Activated T-cell treated with anti-CD3 and anti-CD28 coated beads for 48 hours (primary cell): Measurements from ENCODE around the gene BANF1.
"Not testable (repeated sequence)": the region's sequence is repeated elsewhere in the genome, so short reads cannot be mapped to it uniquely, and the experiment has no call there.

Experiments used
- DNase-seq: peaks from one replicate; pipeline ENCODE4 v3.0.0-alpha.2; 2020; ENCODE audit warnings: low read depth

The BANF1 gene

GRCh38 chr11:65978391-65979238 lies 23.7 kb upstream of the BANF1 start:
- no peak for DNase-seq

GRCh38 chr11:65979261-65979759 lies 23.0 kb upstream of the BANF1 start:
- no peak for DNase-seq

- DNase-seq: no peak
Observed at GRCh38 chr11:65981101-65981740, 21.1 kb upstream of the BANF1 start.

GRCh38 chr11:65981972-65982823 lies 20.1 kb upstream of the BANF1 start:
- DNase-seq: no peak

GRCh38 chr11:65982824-65983588 lies 19.3 kb upstream of the BANF1 start:
- DNase-seq: no peak

- no peak for DNase-seq
Observed at GRCh38 chr11:65983589-65983987, 18.7 kb upstream of the BANF1 start.

GRCh38 chr11:65987336-65987735 lies 15.0 kb upstream of the BANF1 start:
- no peak for DNase-seq

GRCh38 chr11:65988791-65989592 lies 13.3 kb upstream of the BANF1 start:
- DNase-seq: peak; percentile 78

GRCh38 chr11:65992056-65992455 lies 10.2 kb upstream of the BANF1 start:
- DNase-seq: no peak

- DNase-seq: no peak
Observed at GRCh38 chr11:65997286-65997685, 5.0 kb upstream of the BANF1 start.

GRCh38 chr11:66002648-66003225 lies 434 bp downstream of the BANF1 start:
- peak; percentile 71 for DNase-seq

GRCh38 chr11:66003291-66003690 lies 988 bp downstream of the BANF1 start:
- DNase-seq: no peak

GRCh38 chr11:66004186-66004585 lies 1.9 kb downstream of the BANF1 start:
- no peak for DNase-seq

- DNase-seq: no peak
Observed at GRCh38 chr11:66006134-66006890, 4.0 kb downstream of the BANF1 start.

- DNase-seq: no peak
Observed at GRCh38 chr11:66006891-66007176, 4.5 kb downstream of the BANF1 start.

GRCh38 chr11:66007201-66007634 lies 4.9 kb downstream of the BANF1 start:
- DNase-seq: no peak

GRCh38 chr11:66008095-66008467 lies 5.8 kb downstream of the BANF1 start:
- no peak for DNase-seq

GRCh38 chr11:66008468-66009101 lies 6.3 kb downstream of the BANF1 start:
- DNase-seq: no peak

GRCh38 chr11:66010036-66010435 lies 7.7 kb downstream of the BANF1 start:
- not testable (repeated sequence) for DNase-seq
